Common myeloid progenitor, CD34-positive (primary cell): ENCODE results near the gene TSPAN7.

Source experiments
- CTCF ChIA-PET: fragments of 350-600 bp; sonication (Branson Sonifier 250); formaldehyde crosslinking; loops from one replicate; lab custom pipeline; 2021; ENCODE audit warnings: antibody characterized with exemption; lab: Charles Lee
- POLR2A ChIA-PET: fragments of 350-600 bp; sonication (Branson Sonifier 250); formaldehyde crosslinking; loops from one replicate; lab custom pipeline; 2021; ENCODE audit warnings: antibody characterized with exemption; lab: Charles Lee
- DNase-seq, 3 donors: peaks; one replicate each; pipeline versions ENCODE4 v3.0.0 to v3.0.0-alpha.2; 2013
- H3K27ac ChIP-seq, 2 experiments: 1 replicate in 1 of 2; 2 replicates in 1 of 2; pipeline ENCODE4 v1.7.0; 2013; ENCODE audit warnings: inconsistent platforms in 2 of 2, low read length in 2 of 2, mild to moderate bottlenecking in 2 of 2, low read depth in 1 of 2, moderate library complexity in 1 of 2; ENCODE audit not compliant: severe bottlenecking in 2 of 2, insufficient read depth in 1 of 2, poor library complexity in 1 of 2
- H3K27me3 ChIP-seq, 5 experiments: replicated peaks in 2 of 5; 1 replicate in 3 of 5; 2 replicates in 2 of 5; pipeline versions ENCODE4 v1.6.1 to v1.7.0; 2013; ENCODE audit warnings: low read length in 4 of 5, mild to moderate bottlenecking in 2 of 5, moderate library complexity in 2 of 5, inconsistent platforms in 1 of 5; ENCODE audit not compliant: insufficient read depth in 5 of 5, control insufficient read depth in 4 of 5
- H3K36me3 ChIP-seq, 4 experiments: 1 replicate in 2 of 4; 2 replicates in 2 of 4; pipeline versions ENCODE4 v1.6.1 to v1.7.0; 2013; ENCODE audit warnings: low read length in 3 of 4, control low read depth in 1 of 4, mild to moderate bottlenecking in 1 of 4; ENCODE audit not compliant: control insufficient read depth in 4 of 4, insufficient read depth in 4 of 4
- H3K4me1 ChIP-seq, 4 experiments: 1 replicate in 3 of 4; 2 replicates in 1 of 4; pipeline versions ENCODE4 v1.6.1 to v1.7.1; 2013; ENCODE audit warnings: low read length in 3 of 4, mild to moderate bottlenecking in 3 of 4, control low read depth in 1 of 4, inconsistent platforms in 1 of 4, moderate library complexity in 1 of 4; ENCODE audit not compliant: control insufficient read depth in 4 of 4, insufficient read depth in 4 of 4; ENCODE audit errors: control extremely low read depth in 1 of 4
- H3K4me3 ChIP-seq, 7 experiments: 1 replicate in 4 of 7; 2 replicates in 3 of 7; pipeline versions ENCODE4 v1.5.1 to v1.7.0; 2013; ENCODE audit warnings: mild to moderate bottlenecking in 7 of 7, low read length in 6 of 7, moderate library complexity in 6 of 7, inconsistent platforms in 2 of 7, low read depth in 2 of 7, control low read depth in 1 of 7; ENCODE audit not compliant: insufficient read depth in 4 of 7, control insufficient read depth in 1 of 7; ENCODE audit errors: extremely low read depth in 1 of 7
- H3K9me3 ChIP-seq, 5 experiments: 1 replicate in 4 of 5; 2 replicates in 1 of 5; pipeline versions ENCODE4 v1.6.1 to v1.7.1; 2013; ENCODE audit warnings: low read length in 4 of 5, mild to moderate bottlenecking in 2 of 5, inconsistent platforms in 1 of 5, low read depth in 1 of 5, moderate library complexity in 1 of 5; ENCODE audit not compliant: control insufficient read depth in 4 of 5, insufficient read depth in 2 of 5; ENCODE audit errors: control extremely low read depth in 1 of 5
- WGBS: methylation state at CpG from one replicate; pipeline ENCODE4 v1.1.5; 2013; ENCODE audit not compliant: insufficient coverage; 5-methylcytosine and 5-hydroxymethylcytosine counted together

The TSPAN7 gene

GRCh38 chrX:38563030-38563429 lies 1.7 kb downstream of the TSPAN7 start:
- POLR2A ChIA-PET, result no interaction called here
- peaks cover 0 to 14% (median 5%) of the 10 kb centered on the region in 4 experiments for H3K4me1 ChIP-seq
- H3K27me3 ChIP-seq, result peaks cover 0 to 8% (median 0%) of the 10 kb centered on the region in 5 experiments
- CTCF ChIA-PET, result interaction anchor here (1.0 kb wide), 1 partner anchor 96 kb away, joined by 3 read pairs; no protein-coding TSS in a partner anchor
- WGBS, result 64% methylated on average over 5 of the region's 5 CpGs
- no peak overlapping the region for H3K4me3 ChIP-seq
- H3K27ac ChIP-seq, result no peak overlapping the region
- no peak for DNase-seq
- peaks cover 0 to 4% (median 0%) of the 10 kb centered on the region in 5 experiments for H3K9me3 ChIP-seq
- H3K36me3 ChIP-seq, result no peaks in the 10 kb centered on the region

GRCh38 chrX:38570396-38570795 lies 9.1 kb downstream of the TSPAN7 start:
- H3K27ac ChIP-seq, result no peak overlapping the region

GRCh38 chrX:38571058-38571457 lies 9.7 kb downstream of the TSPAN7 start:
- H3K9me3 ChIP-seq, result no peaks in the 10 kb centered on the region
- H3K4me1 ChIP-seq, result no peaks in the 10 kb centered on the region
- no peak overlapping the region for H3K4me3 ChIP-seq
- POLR2A ChIA-PET, result no interaction called here
- H3K27ac ChIP-seq, result no peak overlapping the region
- CTCF ChIA-PET, result no interaction called here
- H3K36me3 ChIP-seq, result no peaks in the 10 kb centered on the region
- no peaks in the 10 kb centered on the region for H3K27me3 ChIP-seq
- no peak for DNase-seq

More at GRCh38 chrX:38570396-38570795, 9.1 kb downstream of the TSPAN7 start:
- Histone ChIP-seq H3K4me1 (no peaks in the 10 kb centered on the region), H3K27me3 (no peaks in the 10 kb centered on the region), H3K36me3 (no peaks in the 10 kb centered on the region), H3K4me3 (no peak overlapping the region), H3K9me3 (no peaks in the 10 kb centered on the region)
- peak in 2 of 3 donors; percentile 6 to 35 for DNase-seq
- ChIA-PET POLR2A (no interaction called here), CTCF (no interaction called here)
- WGBS, result no CpG with 5 or more reads among the region's 1 CpG

GRCh38 chrX:38574858-38575257 lies 13.5 kb downstream of the TSPAN7 start:
- CTCF ChIA-PET, result no interaction called here

GRCh38 chrX:38575888-38576287 lies 14.5 kb downstream of the TSPAN7 start:
- H3K27ac ChIP-seq, result no peak overlapping the region
- no CpG with 5 or more reads among the region's 2 CpGs for WGBS
- H3K4me1 ChIP-seq, result no peaks in the 10 kb centered on the region
- POLR2A ChIA-PET, result no interaction called here
- no peaks in the 10 kb centered on the region for H3K36me3 ChIP-seq
- no peaks in the 10 kb centered on the region for H3K27me3 ChIP-seq
- CTCF ChIA-PET, result no interaction called here
- H3K4me3 ChIP-seq, result no peak overlapping the region
- no peak for DNase-seq
- no peaks in the 10 kb centered on the region for H3K9me3 ChIP-seq

More at GRCh38 chrX:38574858-38575257, 13.5 kb downstream of the TSPAN7 start:
- no CpG with 5 or more reads among the region's 2 CpGs for WGBS
- no peak for DNase-seq
- Histone ChIP-seq H3K4me1 (no peaks in the 10 kb centered on the region), H3K9me3 (no peaks in the 10 kb centered on the region), H3K27ac (no peak overlapping the region), H3K36me3 (no peaks in the 10 kb centered on the region), H3K4me3 (no peak overlapping the region), H3K27me3 (no peaks in the 10 kb centered on the region)
- POLR2A ChIA-PET, result no interaction called here

GRCh38 chrX:38577738-38578137 lies 16.4 kb downstream of the TSPAN7 start:
- no peak for DNase-seq
- no peaks in the 10 kb centered on the region for H3K36me3 ChIP-seq
- H3K9me3 ChIP-seq, result no peaks in the 10 kb centered on the region
- H3K27me3 ChIP-seq, result no peaks in the 10 kb centered on the region
- no peak overlapping the region for H3K4me3 ChIP-seq
- 100% methylated on average over 1 of the region's 3 CpGs for WGBS
- H3K4me1 ChIP-seq, result no peaks in the 10 kb centered on the region
- H3K27ac ChIP-seq, result no peak overlapping the region
- POLR2A ChIA-PET, result no interaction called here
- CTCF ChIA-PET, result no interaction called here

GRCh38 chrX:38578167-38578566 lies 16.8 kb downstream of the TSPAN7 start:
- Histone ChIP-seq H3K27me3 (no peaks in the 10 kb centered on the region), H3K27ac (no peak overlapping the region), H3K36me3 (no peaks in the 10 kb centered on the region), H3K4me3 (no peak overlapping the region), H3K4me1 (no peaks in the 10 kb centered on the region), H3K9me3 (no peaks in the 10 kb centered on the region)
- no CpG with 5 or more reads among the region's 2 CpGs for WGBS
- POLR2A ChIA-PET, result no interaction called here
- DNase-seq, result no peak
- CTCF ChIA-PET, result no interaction called here
